NT2/D1 (cell line): ENCODE results near the gene TEKT3.

Experiments
- SUZ12 ChIP-seq: IDR thresholded peaks from 2 replicates; pipeline ENCODE4 v1.6.1; 2011; ENCODE audit not compliant: insufficient read length, insufficient read depth; ENCODE audit errors: extremely low read depth
- ZNF274 ChIP-seq: IDR thresholded peaks from 2 replicates; pipeline ENCODE4 v1.6.1; 2011; ENCODE audit warnings: mild to moderate bottlenecking, low read depth, low read length

DNA sequence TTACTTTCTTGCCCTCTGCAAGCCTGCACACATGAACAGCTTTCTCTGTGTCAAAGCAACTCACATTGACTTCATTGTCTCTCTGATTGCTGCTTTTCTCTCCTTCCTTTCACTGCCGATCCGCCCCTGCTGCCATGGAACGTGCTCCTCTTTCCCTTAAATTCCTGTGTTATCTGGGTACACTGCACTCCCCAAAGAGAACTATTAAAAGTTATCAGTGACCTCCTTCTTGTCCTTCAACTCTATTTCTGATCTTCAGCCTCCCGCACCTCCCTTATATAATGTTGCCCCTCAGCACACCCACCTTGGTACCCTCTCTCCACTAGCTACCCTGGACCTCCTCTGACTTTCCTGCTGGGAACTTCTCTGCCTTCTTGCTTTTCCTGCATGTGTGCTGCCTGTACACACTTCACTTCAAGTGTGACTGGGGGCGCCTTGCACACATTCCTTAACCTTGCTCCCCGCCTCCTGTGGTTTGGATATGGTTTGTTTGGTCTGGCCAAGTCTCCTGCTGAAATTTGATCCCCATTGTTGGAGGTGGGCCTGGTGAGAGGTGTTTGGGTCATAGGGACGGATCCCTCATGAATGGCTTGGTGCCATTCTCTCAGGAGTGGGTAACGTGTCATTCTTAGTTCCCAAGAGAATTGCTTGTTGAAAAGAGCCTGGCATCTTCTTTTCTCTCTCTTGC, 49.6 kb downstream of the TEKT3 start:
- TF ChIP-seq SUZ12 (no peak), ZNF274 (no peak)
